HG02885 (cell line): ENCODE data around the gene CRKL.
"Not testable (repeated sequence)": the region's sequence is repeated elsewhere in the genome, so short reads cannot be mapped to it uniquely, and the experiment has no call there.

Source experiments
- ATAC-seq: cut with Tn5 transposase; IDR thresholded peaks from one replicate; pipeline ENCODE4 v1.9.1; 2021; ENCODE audit warnings: mild to moderate bottlenecking; ENCODE audit not compliant: unreplicated experiment, poor library complexity

The CRKL gene

GRCh38 chr22:20899827-20900423, 17.3 kb upstream of the CRKL start:
- ATAC-seq = no peak

GRCh38 chr22:20901093-20902033, 15.8 kb upstream of the CRKL start:
- not testable (repeated sequence) for ATAC-seq

- ATAC-seq = no peak
Measured at GRCh38 chr22:20903093-20903492, 14.1 kb upstream of the CRKL start.

GRCh38 chr22:20904008-20904979, 12.9 kb upstream of the CRKL start:
- ATAC-seq = no peak

GRCh38 chr22:20904980-20905355, 12.2 kb upstream of the CRKL start:
- no peak for ATAC-seq

GRCh38 chr22:20905415-20906386, 11.5 kb upstream of the CRKL start:
- ATAC-seq = no peak

GRCh38 chr22:20906387-20906767, 10.8 kb upstream of the CRKL start:
- ATAC-seq = no peak

- not testable (repeated sequence) for ATAC-seq
Measured at GRCh38 chr22:20908717-20909116, 8.5 kb upstream of the CRKL start.

- no peak for ATAC-seq
Measured at GRCh38 chr22:20909543-20910303, 7.5 kb upstream of the CRKL start.

GRCh38 chr22:20912494-20912893, 4.7 kb upstream of the CRKL start:
- ATAC-seq = no peak

- no peak for ATAC-seq
Measured at GRCh38 chr22:20918663-20919218, 1.5 kb downstream of the CRKL start.

- ATAC-seq = no peak
Measured at GRCh38 chr22:20919718-20920117, 2.5 kb downstream of the CRKL start.

- ATAC-seq = no peak
Measured at GRCh38 chr22:20920881-20921203, 3.6 kb downstream of the CRKL start.

- no peak for ATAC-seq
Measured at GRCh38 chr22:20922141-20922751, 5.0 kb downstream of the CRKL start.

- ATAC-seq = no peak
Measured at GRCh38 chr22:20926243-20926642, 9.0 kb downstream of the CRKL start.

- ATAC-seq = no peak
Measured at GRCh38 chr22:20927940-20928572, 10.8 kb downstream of the CRKL start.

- ATAC-seq = no peak
Measured at GRCh38 chr22:20928573-20928967, 11.4 kb downstream of the CRKL start.

GRCh38 chr22:20930004-20930403, 12.8 kb downstream of the CRKL start:
- no peak for ATAC-seq
